ENCODE results near the gene KHK.

The KHK gene

GRCh38 chr2:27127883-27128667, 41.5 kb downstream of the KHK start:
- POLR2A ChIA-PET = no interaction called here
- TF ChIP-seq PATZ1 (tag by site-specific recombination; IDR thresholded peaks at IDR 0.05) (no peak), ZBTB6 (tag by site-specific recombination; IDR thresholded peaks at IDR 0.05) (no peak), ZNF76 (tag by site-specific recombination; IDR thresholded peaks at IDR 0.05; ENCODE audit: borderline replicate concordance, low read depth) (no peak), ZNF791 (tag by site-specific recombination; IDR thresholded peaks at IDR 0.05) (no peak)
- no peak overlapping the region for H3K27ac ChIP-seq (ENCODE audit: extremely low read depth, low read depth, low read length)
- H3K36me3 ChIP-seq (ENCODE audit: control insufficient read depth in 2 of 2, insufficient read depth in 1 of 2, low read length in 2 of 2) = peaks cover 4 to 46% of the 10 kb centered on the region in 2 experiments; a peak in 2 of 3 replicates
- H3K4me3 ChIP-seq (ENCODE audit: low read depth, low read length) = no peak overlapping the region
- H3K4me1 ChIP-seq (ENCODE audit: control insufficient read depth, insufficient read depth, low read length) = 0 out of 2 replicates have a peak, but pooled peaks cover 3% of the 10 kb centered on the region
- no peaks in the 10 kb centered on the region for H3K9me3 ChIP-seq (ENCODE audit: control insufficient read depth, insufficient read depth, low read depth, low read length)
- CTCF ChIA-PET = no interaction called here

- no peak overlapping the region for H3K4me3 ChIP-seq (ENCODE audit: low read depth, low read length)
- H3K9me3 ChIP-seq (ENCODE audit: control insufficient read depth, insufficient read depth, low read depth, low read length) = no peaks in the 10 kb centered on the region
- ChIA-PET CTCF (no interaction called here), POLR2A (no interaction called here)
- 0 out of 2 replicates have a peak, but pooled peaks cover 2% of the 10 kb centered on the region for H3K4me1 ChIP-seq (ENCODE audit: control insufficient read depth, insufficient read depth, low read length)
- peaks cover 4 to 47% of the 10 kb centered on the region in 2 experiments; a peak in 2 of 3 replicates for H3K36me3 ChIP-seq (ENCODE audit: control insufficient read depth in 2 of 2, insufficient read depth in 1 of 2, low read length in 2 of 2)
- no peak for TF ChIP-seq ZNF654 (tag by site-specific recombination; IDR thresholded peaks at IDR 0.05; ENCODE audit: low read depth)
- TF ChIP-seq ZBTB20 (tag by site-specific recombination; IDR thresholded peaks at IDR 0.05) = no peak
- no peak for TF ChIP-seq ZNF404 (tag by site-specific recombination; IDR thresholded peaks at IDR 0.05)
- no peak for TF ChIP-seq ZNF639 (tag by site-specific recombination; IDR thresholded peaks at IDR 0.05)
- TF ChIP-seq ZNF510 (tag by site-specific recombination; IDR thresholded peaks at IDR 0.05; ENCODE audit: insufficient replicate concordance) = no peak
- no peak for TF ChIP-seq EGR2 (tag by site-specific recombination; IDR thresholded peaks at IDR 0.05; ENCODE audit: low read depth)
- TF ChIP-seq PRDM2 (tag by site-specific recombination; IDR thresholded peaks at IDR 0.05; ENCODE audit: borderline replicate concordance) = no peak
- no peak for TF ChIP-seq ZNF121 (tag by site-specific recombination; IDR thresholded peaks at IDR 0.05)
- TF ChIP-seq YY1 (tag by site-specific recombination; IDR thresholded peaks at IDR 0.05) = no peak
- TF ChIP-seq ZNF830 (tag by site-specific recombination; IDR thresholded peaks at IDR 0.05; ENCODE audit: low read depth) = no peak
- no peak for TF ChIP-seq ZNF2 (tag by site-specific recombination; IDR thresholded peaks at IDR 0.05)
- TF ChIP-seq HOXA7 (CRISPR knock-in tag; IDR thresholded peaks at IDR 0.05; ENCODE audit: borderline replicate concordance) = no peak
- TF ChIP-seq ZNF426 (tag by site-specific recombination; IDR thresholded peaks at IDR 0.05) = no peak
- no peak for TF ChIP-seq ZNF292 (tag by site-specific recombination; IDR thresholded peaks at IDR 0.05; ENCODE audit: borderline replicate concordance, low read depth)
- no peak for TF ChIP-seq ZNF146 (tag by site-specific recombination; IDR thresholded peaks at IDR 0.05)
- no peak for TF ChIP-seq ZFHX2 (tag by site-specific recombination; conservative IDR thresholded peaks at IDR 0.05)
- H3K27ac ChIP-seq (ENCODE audit: extremely low read depth, low read depth, low read length) = no peak overlapping the region
Observed at GRCh38 chr2:27128668-27129571, 42.3 kb downstream of the KHK start.
